Hypothalamus (tissue), 51 donors: ENCODE measurements around the gene ZNF502.
"Not testable (repeated sequence)": the region's sequence is repeated elsewhere in the genome, so short reads cannot be mapped to it uniquely, and the experiment has no call there.

ENCODE experiments used
- DNase-seq, 51 donors: peaks; one replicate each; lab custom pipeline; 2025; lab: John Stamatoyannopoulos, UW

The ZNF502 gene

GRCh38 chr3:44712455-44713075, at the start of gene ZNF502:
Gene ZNF502 (plus strand): TSS chr3:44712660. CDS start chr3:44720262, 7,602 bp downstream.
- peak; percentile 23 to 93 (median 81) for DNase-seq

GRCh38 chr3:44665173-44665572, 47.3 kb upstream of the ZNF502 start:
- no peak for DNase-seq

- no peak for DNase-seq
Measured at GRCh38 chr3:44666346-44666745, 46.1 kb upstream of the ZNF502 start.

- no peak for DNase-seq
Measured at GRCh38 chr3:44669760-44670159, 42.7 kb upstream of the ZNF502 start.

GRCh38 chr3:44673466-44673865, 39.0 kb upstream of the ZNF502 start:
- not testable (repeated sequence) for DNase-seq

GRCh38 chr3:44674211-44674610, 38.2 kb upstream of the ZNF502 start:
- no peak for DNase-seq

- DNase-seq = no peak
Measured at GRCh38 chr3:44678480-44679116, 33.9 kb upstream of the ZNF502 start.

GRCh38 chr3:44680921-44681455, 31.5 kb upstream of the ZNF502 start:
- DNase-seq = no peak

- no peak for DNase-seq
Measured at GRCh38 chr3:44682182-44682896, 30.1 kb upstream of the ZNF502 start.

- DNase-seq = peak in 46 of 51 donors; percentile 2 to 76 (median 46)
Measured at GRCh38 chr3:44685128-44685800, 27.2 kb upstream of the ZNF502 start.

- DNase-seq = no peak
Measured at GRCh38 chr3:44687898-44688297, 24.6 kb upstream of the ZNF502 start.

GRCh38 chr3:44721231-44722102, 9.0 kb downstream of the ZNF502 start:
- no peak for DNase-seq

GRCh38 chr3:44722103-44722401, 9.6 kb downstream of the ZNF502 start:
- DNase-seq = no peak

GRCh38 chr3:44729384-44729910, 17.0 kb downstream of the ZNF502 start, which contains the start of gene ZNF501:
Gene ZNF501 (plus strand): TSS chr3:44729635. CDS start chr3:44734422, 4,787 bp downstream.
- DNase-seq = peak; percentile 21 to 92 (median 77)

GRCh38 chr3:44734646-44735168, 22.2 kb downstream of the ZNF502 start:
- no peak for DNase-seq

GRCh38 chr3:44761101-44761423, 48.6 kb downstream of the ZNF502 start:
- peak in 1 of 51 donors; percentile 52 for DNase-seq

- DNase-seq = peak; percentile 37 to 96 (median 88)
Measured at GRCh38 chr3:44761424-44762169, 49.1 kb downstream of the ZNF502 start, which contains the start of the genes KIAA1143 and KIF15. Gene KIAA1143 (minus strand): TSS chr3:44761619. CDS start chr3:44761602, 17 bp downstream. Gene KIF15 (plus strand): TSS chr3:44761794. CDS start chr3:44761866, 72 bp downstream.

- no peak for DNase-seq
Measured at GRCh38 chr3:44762170-44762677, 49.8 kb downstream of the ZNF502 start.
